EL (cell line): ENCODE measurements around the gene ERMAP.

ENCODE experiments used
- DNase-seq: peaks from one replicate; pipeline ENCODE4 v3.0.0-alpha.2; 2016

The ERMAP gene

GRCh38 chr1:42880384-42880783 lies 63.5 kb downstream of the ERMAP start:
- DNase-seq = no peak

- no peak for DNase-seq
Measured at GRCh38 chr1:42886046-42886739, 69.3 kb downstream of the ERMAP start.

GRCh38 chr1:42886800-42887199 lies 69.9 kb downstream of the ERMAP start:
- no peak for DNase-seq

- no peak for DNase-seq
Measured at GRCh38 chr1:42887366-42887765, 70.4 kb downstream of the ERMAP start.

GRCh38 chr1:42888013-42888633 lies 71.2 kb downstream of the ERMAP start:
- DNase-seq = no peak

- no peak for DNase-seq
Measured at GRCh38 chr1:42889264-42889663, 72.3 kb downstream of the ERMAP start.

GRCh38 chr1:42891465-42892138 lies 74.7 kb downstream of the ERMAP start:
- DNase-seq = no peak
